GM18526 (cell line): ENCODE data around the gene PRDM15.
A peak's percentile ranks its signal among the peaks of the same experiment; 100 is the strongest.

Experiments
- POLR2A ChIP-seq: IDR thresholded peaks from 3 replicates; pipeline ENCODE4 v1.6.1; 2011; ENCODE audit not compliant: insufficient read length; ENCODE audit errors: extremely low read depth

PRDM15 gene, protein sequence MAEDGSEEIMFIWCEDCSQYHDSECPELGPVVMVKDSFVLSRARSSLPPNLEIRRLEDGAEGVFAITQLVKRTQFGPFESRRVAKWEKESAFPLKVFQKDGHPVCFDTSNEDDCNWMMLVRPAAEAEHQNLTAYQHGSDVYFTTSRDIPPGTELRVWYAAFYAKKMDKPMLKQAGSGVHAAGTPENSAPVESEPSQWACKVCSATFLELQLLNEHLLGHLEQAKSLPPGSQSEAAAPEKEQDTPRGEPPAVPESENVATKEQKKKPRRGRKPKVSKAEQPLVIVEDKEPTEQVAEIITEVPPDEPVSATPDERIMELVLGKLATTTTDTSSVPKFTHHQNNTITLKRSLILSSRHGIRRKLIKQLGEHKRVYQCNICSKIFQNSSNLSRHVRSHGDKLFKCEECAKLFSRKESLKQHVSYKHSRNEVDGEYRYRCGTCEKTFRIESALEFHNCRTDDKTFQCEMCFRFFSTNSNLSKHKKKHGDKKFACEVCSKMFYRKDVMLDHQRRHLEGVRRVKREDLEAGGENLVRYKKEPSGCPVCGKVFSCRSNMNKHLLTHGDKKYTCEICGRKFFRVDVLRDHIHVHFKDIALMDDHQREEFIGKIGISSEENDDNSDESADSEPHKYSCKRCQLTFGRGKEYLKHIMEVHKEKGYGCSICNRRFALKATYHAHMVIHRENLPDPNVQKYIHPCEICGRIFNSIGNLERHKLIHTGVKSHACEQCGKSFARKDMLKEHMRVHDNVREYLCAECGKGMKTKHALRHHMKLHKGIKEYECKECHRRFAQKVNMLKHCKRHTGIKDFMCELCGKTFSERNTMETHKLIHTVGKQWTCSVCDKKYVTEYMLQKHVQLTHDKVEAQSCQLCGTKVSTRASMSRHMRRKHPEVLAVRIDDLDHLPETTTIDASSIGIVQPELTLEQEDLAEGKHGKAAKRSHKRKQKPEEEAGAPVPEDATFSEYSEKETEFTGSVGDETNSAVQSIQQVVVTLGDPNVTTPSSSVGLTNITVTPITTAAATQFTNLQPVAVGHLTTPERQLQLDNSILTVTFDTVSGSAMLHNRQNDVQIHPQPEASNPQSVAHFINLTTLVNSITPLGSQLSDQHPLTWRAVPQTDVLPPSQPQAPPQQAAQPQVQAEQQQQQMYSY

GRCh38 chr21:41879190-41879998 is at the start of gene PRDM15:
TSS of gene PRDM15 (minus strand) at chr21:41879344. CDS start at chr21:41860363, 18,981 bp downstream.
- TF ChIP-seq POLR2A: peak; percentile 43

DNA sequence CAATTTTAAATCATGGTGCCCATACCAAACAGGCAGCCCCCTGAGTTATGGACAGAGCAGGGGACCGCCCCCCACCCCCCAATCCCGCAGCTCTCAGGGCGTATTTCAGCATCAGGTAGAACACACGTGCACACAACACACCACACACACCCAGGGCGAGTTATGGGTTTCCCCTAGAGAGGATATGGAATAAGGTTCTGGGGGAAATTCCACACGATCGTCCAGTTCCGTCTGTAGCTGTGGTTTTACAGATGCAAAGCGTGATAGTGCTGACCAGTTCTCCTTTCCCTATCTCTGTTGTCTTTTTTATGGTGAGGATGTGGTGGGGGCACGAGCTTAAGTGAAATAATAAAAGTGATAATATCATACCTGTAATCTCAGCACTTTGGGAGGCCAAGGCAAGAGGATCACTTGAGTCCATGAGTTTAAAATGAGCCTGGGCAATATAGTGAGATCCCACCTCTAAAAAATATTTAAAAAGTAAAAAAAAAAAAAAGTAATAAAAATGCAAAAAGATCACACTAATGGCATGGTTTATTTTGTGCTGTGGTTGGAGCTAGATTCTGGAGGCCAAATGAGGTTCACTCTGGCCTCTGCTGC is 49.6 kb upstream of the PRDM15 start:
- TF ChIP-seq POLR2A: no peak

DNA sequence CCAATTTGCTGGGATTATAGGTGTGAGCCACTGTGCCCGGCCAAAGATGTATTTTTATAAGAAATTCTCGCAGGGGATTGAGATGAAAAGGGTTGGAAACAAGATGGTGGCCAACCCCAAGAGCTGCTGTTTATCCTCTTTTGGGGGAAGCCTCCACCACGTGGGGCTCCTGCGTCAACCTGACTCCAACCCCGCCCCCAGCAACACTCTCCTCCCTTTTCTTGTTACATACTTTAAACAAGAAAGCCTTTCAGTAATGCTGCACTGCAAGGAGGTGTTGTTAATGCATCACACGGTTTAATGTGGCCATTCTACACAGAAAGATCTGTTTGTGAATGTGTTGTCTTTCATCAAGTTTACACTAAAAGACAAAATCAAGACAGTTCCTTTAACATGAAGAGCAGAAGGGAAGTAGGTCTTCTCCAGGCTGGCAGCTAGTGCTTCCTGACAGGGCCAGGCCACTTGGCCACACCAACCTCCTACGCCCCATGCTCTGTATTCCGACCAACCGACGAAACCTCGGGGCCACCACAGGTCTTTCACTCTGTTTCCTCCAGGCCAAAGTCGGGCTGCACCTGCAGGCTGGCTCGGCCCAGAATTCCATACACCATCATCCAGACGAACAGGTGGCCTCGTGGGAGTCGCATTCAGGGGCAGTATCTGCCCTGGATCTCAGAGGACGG is 48.7 kb upstream of the PRDM15 start:
- no peak for TF ChIP-seq POLR2A

DNA sequence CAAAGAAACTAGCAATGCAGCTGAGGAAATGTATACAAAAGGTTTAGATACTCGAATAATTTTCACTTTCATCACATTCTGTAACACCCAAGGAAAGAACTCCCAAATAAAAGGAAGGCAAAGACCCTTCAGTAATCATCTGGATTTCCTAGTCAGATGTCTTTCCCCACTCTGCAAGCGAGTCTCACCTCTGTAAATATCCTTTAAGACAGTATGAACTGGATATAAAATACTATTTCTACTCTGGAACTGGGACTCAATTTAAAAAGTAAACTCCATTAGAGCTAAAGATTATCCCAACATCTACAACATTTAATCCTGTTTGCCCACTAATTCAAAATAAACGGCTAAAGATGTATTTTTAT is 47.6 kb upstream of the PRDM15 start:
- TF ChIP-seq POLR2A: no peak

- TF ChIP-seq POLR2A: no peak
Measured at GRCh38 chr21:41926117-41926806, 47.1 kb upstream of the PRDM15 start.

DNA sequence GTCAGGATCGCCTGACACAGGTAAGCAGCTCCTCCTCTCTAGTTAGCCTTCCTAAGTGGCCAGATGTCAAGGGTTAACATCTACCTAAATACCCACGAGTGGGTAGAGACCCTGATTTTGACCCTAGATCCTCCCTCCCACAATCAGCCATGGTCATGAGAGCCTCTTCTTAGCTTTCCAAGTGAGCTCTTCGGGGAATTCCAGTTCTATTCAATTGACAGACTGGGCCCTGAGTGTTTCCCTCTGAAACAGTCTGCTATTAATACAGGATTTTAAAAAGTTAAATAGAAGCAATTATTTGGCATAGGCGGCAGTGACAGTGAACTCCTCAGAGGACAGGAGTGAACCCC is 46.6 kb upstream of the PRDM15 start:
- no peak for TF ChIP-seq POLR2A

DNA sequence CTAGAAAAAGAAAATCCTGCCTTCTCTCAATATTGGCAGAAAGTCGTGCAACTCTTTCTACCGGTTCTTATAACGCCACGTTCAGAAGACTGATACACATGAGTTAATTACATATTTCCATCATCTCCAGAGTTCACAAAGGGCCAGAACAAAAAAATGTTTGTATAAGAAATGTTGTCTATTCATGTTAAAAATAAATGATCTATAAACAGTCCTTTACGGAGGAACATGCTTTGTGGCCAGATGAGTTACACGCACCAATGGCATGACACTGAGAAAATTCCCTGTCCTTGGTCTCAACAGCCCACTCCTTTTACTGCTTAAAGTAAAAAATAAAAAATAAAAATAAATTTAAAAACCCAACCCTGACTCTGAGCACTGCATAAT is 45.2 kb upstream of the PRDM15 start:
- TF ChIP-seq POLR2A: no peak

GRCh38 chr21:41923631-41924367 is 44.7 kb upstream of the PRDM15 start:
- no peak for TF ChIP-seq POLR2A

GRCh38 chr21:41923186-41923585 is 44.0 kb upstream of the PRDM15 start:
- no peak for TF ChIP-seq POLR2A

DNA sequence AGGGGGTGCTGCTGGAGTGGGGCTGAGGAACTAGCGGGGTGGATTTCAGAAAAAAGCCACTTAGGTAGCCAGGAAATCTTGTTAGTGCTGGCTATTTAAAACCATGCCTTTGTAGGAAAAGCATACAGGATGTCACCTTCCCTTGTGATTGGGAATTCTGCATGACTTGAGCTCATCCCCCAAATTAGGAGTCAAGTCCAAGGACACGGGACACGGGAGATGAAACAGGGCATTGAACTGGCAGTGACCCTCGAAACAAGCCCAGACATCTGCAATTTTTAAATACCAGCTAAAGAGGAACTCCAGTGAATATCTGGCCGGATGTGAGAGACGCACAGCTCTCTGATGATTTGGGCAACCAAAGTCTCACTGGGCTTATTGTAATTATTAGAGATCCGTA is 41.9 kb upstream of the PRDM15 start:
- TF ChIP-seq POLR2A: no peak

- TF ChIP-seq POLR2A: no peak
Measured at GRCh38 chr21:41920476-41920875, 41.3 kb upstream of the PRDM15 start.

- TF ChIP-seq POLR2A: no peak
Measured at GRCh38 chr21:41919666-41920398, 40.7 kb upstream of the PRDM15 start.
